Lower leg skin (tissue), 3 donors: Measurements from ENCODE around the gene DCDC2.

Experiments
- POLR2A ChIP-seq, 2 donors: fragments of 450-650 bp; IDR thresholded peaks; one replicate each; pipeline ENCODE4 v1.6.1; 2016 to 2017; ENCODE audit warnings: antibody characterized with exemption in 2 of 2, mild to moderate bottlenecking in 1 of 2, moderate library complexity in 1 of 2
- TF ChIP-seq, protein P1 (sequence below), 3 donors: fragments of 450-650 bp; IDR thresholded peaks; one replicate each; pipeline ENCODE4 v1.5.1; 2016; ENCODE audit warnings: antibody characterized with exemption in 3 of 3, mild to moderate bottlenecking in 3 of 3, moderate library complexity in 2 of 3

- TF ChIP-seq, protein P1, sequence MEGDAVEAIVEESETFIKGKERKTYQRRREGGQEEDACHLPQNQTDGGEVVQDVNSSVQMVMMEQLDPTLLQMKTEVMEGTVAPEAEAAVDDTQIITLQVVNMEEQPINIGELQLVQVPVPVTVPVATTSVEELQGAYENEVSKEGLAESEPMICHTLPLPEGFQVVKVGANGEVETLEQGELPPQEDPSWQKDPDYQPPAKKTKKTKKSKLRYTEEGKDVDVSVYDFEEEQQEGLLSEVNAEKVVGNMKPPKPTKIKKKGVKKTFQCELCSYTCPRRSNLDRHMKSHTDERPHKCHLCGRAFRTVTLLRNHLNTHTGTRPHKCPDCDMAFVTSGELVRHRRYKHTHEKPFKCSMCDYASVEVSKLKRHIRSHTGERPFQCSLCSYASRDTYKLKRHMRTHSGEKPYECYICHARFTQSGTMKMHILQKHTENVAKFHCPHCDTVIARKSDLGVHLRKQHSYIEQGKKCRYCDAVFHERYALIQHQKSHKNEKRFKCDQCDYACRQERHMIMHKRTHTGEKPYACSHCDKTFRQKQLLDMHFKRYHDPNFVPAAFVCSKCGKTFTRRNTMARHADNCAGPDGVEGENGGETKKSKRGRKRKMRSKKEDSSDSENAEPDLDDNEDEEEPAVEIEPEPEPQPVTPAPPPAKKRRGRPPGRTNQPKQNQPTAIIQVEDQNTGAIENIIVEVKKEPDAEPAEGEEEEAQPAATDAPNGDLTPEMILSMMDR (IDR thresholded peaks at IDR 0.05), result no peak
- TF ChIP-seq POLR2A (IDR thresholded peaks at IDR 0.05), result no peak
These were observed 117.4 kb downstream of the DCDC2 start for GRCh38 chr6:24240380-24240928.
